ENCODE results near the gene BHLHE40. TPM values are rescaled to one million over a fixed set of nuclear protein-coding genes. Genes with fewer than 3 reads are reported as not detected.

BHLHE40 gene
- total RNA-seq, 1 donor, result 22.9 TPM

- DNase-seq (ENCODE audit: low read depth), result no peak
- no peak for TF ChIP-seq CTCF (IDR thresholded peaks at IDR 0.05; ENCODE audit: insufficient read depth, low read length)
- H3K4me3 ChIP-seq (ENCODE audit: low read depth, low read length), result no peak overlapping the region
Observed at GRCh38 chr3:4949004-4949403, 30.2 kb upstream of the BHLHE40 start.

- no peak overlapping the region for H3K4me3 ChIP-seq (ENCODE audit: low read depth, low read length)
- TF ChIP-seq CTCF (IDR thresholded peaks at IDR 0.05; ENCODE audit: insufficient read depth, low read length), result no peak
- peak; percentile 20 for DNase-seq (ENCODE audit: low read depth)
Observed at GRCh38 chr3:4949659-4950058, 29.6 kb upstream of the BHLHE40 start.

DNA sequence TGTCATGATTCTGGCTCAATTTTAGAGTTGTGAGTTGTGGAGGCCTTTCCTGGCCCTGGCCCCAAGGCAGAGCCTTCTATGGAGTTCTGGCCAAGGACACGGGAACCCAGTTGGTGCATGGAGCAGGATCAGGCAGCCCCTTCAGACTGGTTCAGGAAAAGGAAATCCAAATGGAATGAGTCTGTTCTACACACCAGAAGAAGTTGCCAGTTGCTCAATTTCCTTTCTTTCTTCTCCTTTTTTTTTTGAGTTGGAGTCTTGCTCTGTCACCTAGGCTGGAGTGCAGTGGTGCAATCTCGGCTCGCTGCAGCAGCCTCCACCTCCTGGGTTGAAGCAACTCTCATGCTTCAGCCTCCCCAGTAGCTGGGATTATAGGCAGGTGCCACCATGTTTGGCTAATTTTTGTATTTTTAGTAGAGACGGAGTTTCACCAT lies 28.9 kb upstream of the BHLHE40 start:
- H3K4me3 ChIP-seq (ENCODE audit: low read depth, low read length), result no peak overlapping the region
- no peak for DNase-seq (ENCODE audit: low read depth)
- no peak for TF ChIP-seq CTCF (IDR thresholded peaks at IDR 0.05; ENCODE audit: insufficient read depth, low read length)

DNA sequence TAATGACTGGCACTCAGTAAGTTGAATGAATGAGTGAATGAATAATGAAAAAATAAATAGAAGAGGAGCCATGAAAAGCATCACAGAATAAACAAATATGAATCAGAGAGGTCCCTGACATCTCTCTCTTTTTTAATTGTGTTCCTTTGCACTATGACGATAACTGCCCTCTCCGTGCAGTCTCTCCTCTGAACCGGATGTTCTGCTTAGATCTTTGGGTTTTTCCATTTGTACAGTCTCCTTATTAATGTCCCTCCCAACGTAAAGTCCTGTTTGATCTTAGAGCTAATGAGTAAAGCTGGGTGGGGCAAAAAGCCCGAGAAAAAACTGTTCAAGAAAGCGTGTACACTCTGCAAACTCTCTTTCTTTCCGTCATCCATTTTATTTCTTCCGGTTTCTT lies 28.3 kb upstream of the BHLHE40 start:
- H3K4me3 ChIP-seq (ENCODE audit: low read depth, low read length), result no peak overlapping the region

DNA sequence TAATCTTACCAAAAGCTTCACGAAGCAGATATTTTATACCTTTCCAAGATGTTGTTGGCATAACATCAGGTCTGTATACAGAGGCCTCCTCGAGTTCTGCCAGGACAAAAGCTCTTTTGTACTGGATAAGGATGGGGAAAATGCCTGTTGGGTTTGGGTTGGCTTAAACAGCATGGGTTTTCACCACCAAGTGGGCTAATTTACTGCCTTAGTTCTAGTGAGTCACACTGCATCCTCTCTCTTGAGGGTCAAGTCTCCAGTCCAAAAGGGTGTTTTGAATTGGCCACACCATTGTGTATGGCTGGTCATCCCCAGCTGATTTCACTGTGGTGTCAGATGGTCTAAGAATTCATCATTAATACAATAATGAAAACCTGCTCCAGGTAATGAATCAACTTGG lies 26.1 kb upstream of the BHLHE40 start:
- TF ChIP-seq CTCF (IDR thresholded peaks at IDR 0.05; ENCODE audit: insufficient read depth, low read length), result no peak
- no peak for DNase-seq (ENCODE audit: low read depth)
- H3K4me3 ChIP-seq (ENCODE audit: low read depth, low read length), result no peak overlapping the region

More for the DNA sequence above, 28.3 kb upstream of the BHLHE40 start:
- DNase-seq (ENCODE audit: low read depth), result no peak
- no peak for TF ChIP-seq CTCF (IDR thresholded peaks at IDR 0.05; ENCODE audit: insufficient read depth, low read length)

DNA sequence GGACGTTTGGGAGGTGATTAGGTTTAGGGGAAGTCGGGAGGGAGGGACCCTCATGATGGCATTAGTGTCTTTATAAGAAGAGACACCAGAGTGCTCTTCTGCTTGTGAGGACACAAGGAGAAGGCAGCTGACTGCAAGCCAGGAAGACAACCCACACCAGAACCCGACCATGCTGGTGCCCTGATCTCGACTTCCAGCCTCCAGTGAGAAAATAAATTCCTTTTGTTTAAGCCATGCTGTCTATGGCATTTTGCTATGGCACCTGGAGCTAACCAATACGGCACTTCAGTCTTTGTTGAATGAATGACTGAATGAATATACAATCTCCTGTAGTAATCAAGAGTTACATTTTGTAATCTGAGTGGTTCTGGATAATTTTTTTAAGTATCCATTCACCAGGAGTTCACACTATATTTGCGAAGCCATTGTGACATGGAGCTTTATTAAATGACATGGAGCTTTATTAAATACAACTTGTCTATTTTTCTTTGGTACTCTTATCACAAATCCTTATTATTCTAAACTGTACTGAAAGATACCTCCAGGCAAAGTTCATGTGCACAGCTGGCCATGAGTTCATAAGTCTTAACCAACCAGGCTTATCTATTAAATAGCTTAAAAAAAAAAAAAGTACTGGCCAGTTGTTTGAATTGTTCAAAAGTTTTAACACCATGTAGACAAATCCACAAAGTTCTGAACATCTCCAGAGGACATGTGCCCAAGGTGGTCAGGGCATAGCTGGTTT lies 24.8 kb upstream of the BHLHE40 start:
- no peak overlapping the region for H3K4me3 ChIP-seq (ENCODE audit: low read depth, low read length)
- no peak for TF ChIP-seq CTCF (IDR thresholded peaks at IDR 0.05; ENCODE audit: insufficient read depth, low read length)
- no peak for DNase-seq (ENCODE audit: low read depth)

DNA sequence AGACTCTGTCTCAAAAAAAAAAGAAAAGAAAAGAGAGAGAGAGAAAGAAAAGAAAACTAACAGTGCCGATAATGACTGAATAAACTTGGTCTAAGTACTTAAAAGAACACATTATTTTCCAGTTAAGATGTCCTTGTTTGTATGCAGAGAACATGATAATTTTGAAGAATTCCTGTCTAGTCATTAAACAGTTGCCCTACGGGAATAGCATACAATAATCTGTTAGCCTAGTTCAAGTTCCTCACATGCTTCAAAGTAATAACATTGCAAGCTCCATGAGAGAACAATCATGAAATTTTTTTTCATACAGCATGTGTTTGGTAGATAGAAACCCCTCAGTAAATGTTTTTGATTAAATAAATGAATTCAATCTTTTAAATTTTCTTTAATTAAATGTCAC lies 23.1 kb upstream of the BHLHE40 start:
- DNase-seq (ENCODE audit: low read depth), result no peak
- no peak for TF ChIP-seq CTCF (IDR thresholded peaks at IDR 0.05; ENCODE audit: insufficient read depth, low read length)
- H3K4me3 ChIP-seq (ENCODE audit: low read depth, low read length), result no peak overlapping the region
